NCI-H2107 treated with DMSO at 0.1 percent for 48 hours (cell line): Measurements from ENCODE around the gene SERGEF.
"Not testable (repeated sequence)": the region's sequence is repeated elsewhere in the genome, so short reads cannot be mapped to it uniquely, and the experiment has no call there.

Source experiments
- DNase-seq: peaks from one replicate; lab custom pipeline; 2025; ENCODE audit not compliant: unreplicated experiment; lab: John Stamatoyannopoulos, UW

Gene SERGEF

GRCh38 chr11:18001191-18001590 lies 11.7 kb downstream of the SERGEF start:
- peak; percentile 24 for DNase-seq

- DNase-seq, result no peak
These were observed 12.1 kb downstream of the SERGEF start for GRCh38 chr11:18000760-18001159.

- not testable (repeated sequence) for DNase-seq
These were observed 12.7 kb downstream of the SERGEF start for GRCh38 chr11:18000128-18000527.

GRCh38 chr11:17992916-17993315 lies 19.9 kb downstream of the SERGEF start:
- DNase-seq, result no peak

GRCh38 chr11:17991783-17992433 lies 20.9 kb downstream of the SERGEF start:
- DNase-seq, result peak; percentile 52

- peak; percentile 31 for DNase-seq
These were observed 23.5 kb downstream of the SERGEF start for GRCh38 chr11:17989306-17989705.

- peak; percentile 57 for DNase-seq
These were observed 24.4 kb downstream of the SERGEF start for GRCh38 chr11:17988465-17988864.

GRCh38 chr11:17987826-17988225 lies 25.0 kb downstream of the SERGEF start:
- no peak for DNase-seq

GRCh38 chr11:17986711-17987220 lies 26.1 kb downstream of the SERGEF start:
- no peak for DNase-seq

GRCh38 chr11:17986007-17986710 lies 26.7 kb downstream of the SERGEF start:
- DNase-seq, result no peak

GRCh38 chr11:17985517-17985916 lies 27.3 kb downstream of the SERGEF start:
- peak; percentile 18 for DNase-seq

- DNase-seq, result no peak
These were observed 29.3 kb downstream of the SERGEF start for GRCh38 chr11:17983569-17983968.

GRCh38 chr11:17979770-17980371 lies 33.0 kb downstream of the SERGEF start:
- DNase-seq, result peak; percentile 57

GRCh38 chr11:17978553-17979287 lies 34.1 kb downstream of the SERGEF start:
- peak; percentile 41 for DNase-seq

GRCh38 chr11:17976651-17977050 lies 36.2 kb downstream of the SERGEF start:
- no peak for DNase-seq

- DNase-seq, result no peak
These were observed 38.6 kb downstream of the SERGEF start for GRCh38 chr11:17974246-17974645.

GRCh38 chr11:17972987-17973386 lies 39.9 kb downstream of the SERGEF start:
- DNase-seq, result no peak

GRCh38 chr11:17968206-17968605 lies 44.6 kb downstream of the SERGEF start:
- DNase-seq, result no peak

GRCh38 chr11:17967661-17968060 lies 45.2 kb downstream of the SERGEF start:
- DNase-seq, result no peak

- no peak for DNase-seq
These were observed 52.8 kb downstream of the SERGEF start for GRCh38 chr11:17960091-17960490.

- no peak for DNase-seq
These were observed 54.4 kb downstream of the SERGEF start for GRCh38 chr11:17958446-17958845.
